HK-2 (cell line): ENCODE results near the gene NAB2.
"Not testable (repeated sequence)": the region's sequence is repeated elsewhere in the genome, so short reads cannot be mapped to it uniquely, and the experiment has no call there.

ENCODE experiments used
- DNase-seq: peaks from one replicate; pipeline ENCODE4 v3.0.0-alpha.2; 2018; ENCODE audit not compliant: unreplicated experiment

NAB2 gene

DNA sequence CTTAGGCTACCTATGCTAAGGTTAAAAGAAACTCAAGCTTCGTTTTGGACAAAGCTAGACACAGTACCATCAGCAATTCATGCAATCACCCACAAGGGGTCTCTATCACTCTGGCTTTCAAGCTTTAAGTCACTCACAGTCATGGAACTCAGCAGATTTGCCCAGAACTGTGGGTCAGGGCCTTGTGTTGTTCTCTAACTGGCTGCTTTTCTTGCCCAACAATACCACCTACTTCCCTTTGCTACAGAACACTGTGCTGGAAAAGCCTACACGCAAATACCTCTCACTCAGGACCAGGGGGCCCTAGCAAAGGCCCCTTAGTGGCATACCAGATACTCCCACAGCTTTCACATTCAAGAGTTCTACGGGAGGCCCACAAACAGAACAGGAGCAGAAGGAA lies 19.4 kb upstream of the NAB2 start:
- DNase-seq: peak; percentile 35

DNA sequence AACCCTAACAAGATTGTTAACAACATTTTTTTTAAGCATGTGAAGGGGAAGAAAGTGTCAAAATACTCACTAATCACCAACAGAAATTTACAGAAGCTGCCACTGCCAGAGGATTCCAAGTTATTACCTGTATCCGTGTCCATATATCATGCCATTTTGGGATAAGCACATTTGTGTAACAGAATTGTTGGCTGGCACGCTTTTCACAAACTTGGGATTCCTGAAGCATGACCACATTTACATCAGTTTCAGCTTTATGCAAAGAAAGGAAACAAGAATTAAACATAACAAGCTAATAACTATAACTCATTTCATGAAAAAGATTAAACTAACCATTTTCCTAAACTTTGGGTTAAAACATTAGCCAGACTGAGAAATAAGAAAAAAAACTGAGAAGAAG lies 16.3 kb upstream of the NAB2 start:
- DNase-seq: no peak

DNA sequence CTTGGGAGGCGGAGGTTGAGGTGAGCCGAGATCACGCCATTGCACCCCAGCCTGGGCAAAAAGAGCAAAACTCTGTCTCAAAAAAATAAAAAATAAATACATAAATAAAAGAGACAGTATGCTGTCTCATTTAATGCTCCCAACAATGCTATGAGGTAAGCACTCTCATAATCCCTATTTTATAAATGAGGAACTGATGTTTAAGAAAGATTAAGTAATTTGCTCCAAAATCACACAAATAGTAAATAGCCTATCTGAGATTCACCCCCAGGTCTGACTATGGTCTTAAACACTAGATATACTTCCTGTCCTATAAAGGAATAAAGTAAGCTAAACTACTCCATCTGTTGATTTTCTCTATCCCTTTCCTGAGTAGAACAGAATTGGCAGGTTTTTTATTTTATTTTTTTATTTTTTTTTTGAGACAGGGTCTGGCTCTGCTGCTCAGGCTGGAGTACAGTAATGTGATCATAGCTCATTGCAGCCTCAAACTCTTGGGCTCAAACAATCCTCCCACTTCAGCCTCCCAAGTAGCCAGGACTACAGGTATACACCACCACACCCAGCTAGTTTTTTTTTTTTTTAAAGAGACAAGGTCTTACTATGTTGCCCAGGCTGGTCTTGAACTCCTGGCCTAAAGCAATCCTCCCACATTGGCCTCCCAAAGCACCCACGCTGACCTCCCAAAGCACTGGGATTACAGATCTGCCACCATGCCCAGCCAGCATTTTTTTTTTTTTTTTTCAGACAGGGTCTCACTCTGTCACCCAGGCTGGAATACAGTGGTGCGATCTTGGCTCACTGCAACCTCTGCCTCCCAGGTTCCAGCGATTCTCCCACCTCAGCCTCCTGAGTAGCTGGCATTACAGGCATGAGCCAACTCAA lies 15.1 kb upstream of the NAB2 start:
- not testable (repeated sequence) for DNase-seq

DNA sequence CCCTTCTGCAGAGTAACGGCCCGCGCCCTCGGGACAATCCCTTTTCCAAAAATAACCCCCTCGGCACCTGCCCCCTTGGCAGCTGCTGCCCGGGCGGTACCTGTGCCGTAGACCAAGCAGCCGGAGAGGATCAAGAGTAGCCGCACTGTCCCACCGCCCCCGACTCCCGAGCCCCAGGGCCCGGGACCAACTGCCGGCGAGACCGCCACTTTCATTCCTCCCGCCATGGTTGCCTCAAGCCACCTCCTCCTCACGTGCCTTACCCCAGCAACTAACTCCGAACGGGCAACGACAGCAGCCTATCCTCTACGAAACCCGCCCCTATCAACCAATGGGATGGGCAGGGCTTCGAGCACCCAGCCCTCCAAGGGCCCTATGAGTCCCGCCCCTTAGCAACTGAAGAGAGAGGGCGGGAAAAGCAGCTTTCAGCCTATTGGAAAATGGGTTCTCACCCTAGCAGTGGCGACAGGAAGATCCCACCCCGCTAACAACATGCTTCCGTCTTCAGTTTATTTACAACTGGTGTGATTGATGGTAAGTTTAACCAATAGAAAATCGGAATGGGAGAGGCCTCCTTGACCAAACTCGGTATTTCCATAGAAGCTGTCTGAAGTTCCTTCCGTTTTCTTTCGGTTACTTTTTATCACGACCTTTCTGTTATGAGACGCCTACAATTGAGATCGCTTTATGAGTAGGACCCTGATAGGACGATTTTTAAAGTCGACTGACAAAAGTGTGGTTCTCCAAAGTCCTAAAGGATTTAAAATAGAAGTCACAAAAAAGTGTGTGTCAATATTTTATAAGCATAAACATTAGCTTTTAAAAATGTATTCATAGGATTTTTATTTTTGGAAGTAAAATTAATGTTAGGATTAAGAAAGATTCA lies 10.2 kb upstream of the NAB2 start, which contains the start of gene NEMP1:
TSS of gene NEMP1 (minus strand) at position 273 of the 886 bp plus-strand sequence. CDS start at position 227, 46 bp downstream.
- peak; percentile 97 for DNase-seq

- DNase-seq: no peak
Observed at GRCh38 chr12:57079821-57080220, 9.1 kb upstream of the NAB2 start.

DNA sequence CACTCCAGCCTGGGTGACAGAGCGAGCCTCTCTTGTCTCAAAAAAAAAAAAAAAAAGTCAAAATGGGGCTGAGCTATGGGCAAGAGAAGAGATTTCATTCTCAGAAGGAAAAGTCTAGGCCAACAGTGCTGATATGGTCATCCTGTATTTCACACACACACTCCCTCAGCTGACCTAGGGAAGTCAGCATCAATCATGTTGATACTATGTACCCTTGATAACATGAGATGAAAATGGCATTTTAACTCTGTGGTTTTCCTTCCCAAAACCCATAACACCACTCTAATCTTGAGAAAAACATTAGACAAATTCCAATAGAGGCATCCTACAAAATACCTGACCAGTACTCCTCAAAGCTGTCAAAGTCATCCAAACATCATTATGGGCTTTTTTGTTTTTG lies 8.1 kb upstream of the NAB2 start:
- no peak for DNase-seq

DNA sequence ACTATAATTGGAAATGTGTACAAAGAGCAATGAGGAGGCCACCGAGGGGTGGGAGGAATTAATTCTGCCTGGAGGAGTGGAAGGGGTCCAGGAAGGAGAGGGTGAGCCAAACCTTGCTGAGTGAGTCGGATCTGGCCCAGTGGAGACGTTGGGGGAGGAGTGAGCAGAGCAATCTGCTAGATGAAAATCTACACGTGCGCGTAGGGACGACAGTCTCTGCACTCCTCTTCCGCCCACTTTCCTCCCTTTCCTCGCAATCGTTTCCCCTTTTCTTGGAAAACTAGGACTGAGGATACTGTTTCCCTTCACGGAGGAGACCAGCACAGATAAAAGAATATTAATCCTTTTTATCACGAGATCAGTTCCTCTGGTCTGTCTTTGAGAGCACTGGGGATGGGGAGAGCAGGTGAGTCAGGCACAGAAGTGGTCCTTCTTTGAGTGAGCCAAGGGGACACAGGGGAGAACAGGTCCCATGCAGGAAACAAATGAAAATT lies 2.9 kb upstream of the NAB2 start:
- DNase-seq: no peak

DNA sequence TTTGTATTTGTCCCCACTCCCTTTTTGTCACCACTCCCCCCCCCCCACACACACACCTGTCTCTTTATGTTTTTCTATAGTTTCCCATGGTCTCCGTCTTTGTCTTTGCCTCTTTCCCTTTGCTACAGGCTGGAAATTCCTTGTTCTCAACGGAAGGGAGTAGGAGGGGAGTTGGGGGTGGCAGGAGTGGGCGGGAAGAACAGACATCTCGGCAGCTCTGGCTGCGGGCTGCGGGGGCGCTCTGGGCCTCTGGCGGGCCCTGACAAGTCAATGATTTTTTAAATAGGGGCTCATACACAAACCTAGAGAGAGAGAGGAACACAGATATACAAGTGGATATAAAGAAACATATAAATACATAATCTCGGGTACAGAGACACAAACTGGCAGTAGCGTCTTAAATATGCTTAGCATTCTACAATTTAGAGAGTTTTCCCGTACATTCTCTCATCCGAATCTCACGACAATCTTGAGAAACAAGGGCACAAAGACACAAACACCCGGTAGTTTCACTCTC lies 2.4 kb upstream of the NAB2 start:
- DNase-seq: peak; percentile 73

DNA sequence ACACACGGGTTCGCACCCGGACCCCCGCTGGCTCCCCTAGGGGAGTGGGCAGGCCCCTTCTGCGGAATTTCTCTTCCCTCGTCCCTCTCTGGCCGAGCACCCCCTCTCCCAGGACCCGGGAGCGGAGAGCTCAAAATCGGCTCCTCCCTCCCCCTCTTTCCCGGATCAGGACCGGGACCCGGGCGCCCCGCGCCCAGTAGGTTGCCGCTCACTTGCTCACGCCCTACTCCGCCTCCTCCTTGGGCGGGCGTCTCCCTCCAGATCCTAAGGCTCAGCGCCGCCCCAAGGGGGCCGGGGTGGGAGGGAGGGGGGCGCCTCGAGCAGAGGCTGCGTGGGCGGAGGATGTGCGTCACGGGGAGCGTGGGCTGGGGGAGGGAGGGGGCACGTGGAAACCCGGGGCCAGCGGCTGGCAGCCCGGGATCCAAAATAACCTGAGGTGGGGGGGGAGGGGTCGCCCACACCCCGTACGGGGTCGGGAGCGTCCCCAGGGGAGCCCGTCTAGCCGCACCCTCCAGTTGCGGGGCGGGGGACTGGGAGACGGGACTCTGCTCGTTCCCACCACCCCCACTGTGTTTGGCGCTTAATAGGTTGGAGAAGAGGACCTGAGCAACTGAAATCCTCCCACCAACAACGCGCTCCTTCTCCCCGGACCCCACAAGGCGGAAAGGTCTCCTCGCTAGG lies 1.8 kb upstream of the NAB2 start:
- DNase-seq: peak; percentile 91

GRCh38 chr12:57087691-57088353 lies 1.1 kb upstream of the NAB2 start:
- DNase-seq: peak; percentile 93

DNA sequence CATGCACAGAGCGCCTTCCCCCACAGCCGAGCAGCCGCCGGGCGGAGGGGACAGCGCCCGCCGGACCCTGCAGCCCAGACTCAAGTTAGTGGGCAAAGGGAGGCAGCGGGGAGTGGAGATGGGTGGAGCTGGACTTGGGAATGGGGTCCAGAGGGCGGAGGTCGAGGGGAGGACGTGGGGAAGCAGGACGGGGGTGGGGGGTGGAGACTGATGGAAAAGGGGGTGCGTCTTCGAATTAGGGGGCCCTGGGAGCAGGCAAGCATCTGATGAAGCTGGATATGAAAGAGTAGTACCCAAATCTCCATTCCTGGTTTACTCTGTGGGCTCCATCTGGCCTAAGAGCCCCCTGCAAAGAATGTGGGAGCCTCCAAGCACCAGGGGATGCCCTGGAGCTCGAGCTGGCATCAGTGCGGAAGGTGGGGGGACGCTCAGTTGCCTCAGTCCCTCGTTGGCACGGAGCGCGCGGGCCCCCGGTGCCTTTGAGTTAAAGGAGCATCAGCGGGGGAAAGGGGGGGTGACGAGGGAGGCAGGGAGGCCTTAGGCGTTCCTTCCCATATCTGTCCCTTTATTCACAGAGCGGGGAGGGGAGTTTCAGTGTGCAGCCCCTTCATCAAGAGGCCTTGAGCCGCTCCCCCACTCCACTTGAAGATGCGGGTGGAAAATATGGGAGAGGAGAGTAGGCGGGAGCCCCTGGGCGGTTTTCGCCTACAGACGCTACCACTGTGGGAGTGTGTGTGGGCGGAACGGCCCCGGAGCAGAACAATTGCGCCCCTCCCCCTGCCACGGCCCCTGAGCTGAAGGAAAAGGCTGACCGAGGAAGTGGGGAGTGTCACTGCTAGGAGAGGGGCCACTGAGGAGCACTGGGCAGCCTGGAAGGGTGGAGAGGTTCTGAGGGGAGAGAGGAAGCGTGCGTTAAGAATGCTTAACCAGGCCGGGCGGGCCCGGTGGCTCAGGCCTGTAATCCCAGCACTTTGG lies 644 bp downstream of the NAB2 start:
- DNase-seq: peak; percentile 84

- no peak for DNase-seq
Observed at GRCh38 chr12:57090490-57090889, 1.6 kb downstream of the NAB2 start.

- no peak for DNase-seq
Observed at GRCh38 chr12:57090924-57091637, 2.2 kb downstream of the NAB2 start.

DNA sequence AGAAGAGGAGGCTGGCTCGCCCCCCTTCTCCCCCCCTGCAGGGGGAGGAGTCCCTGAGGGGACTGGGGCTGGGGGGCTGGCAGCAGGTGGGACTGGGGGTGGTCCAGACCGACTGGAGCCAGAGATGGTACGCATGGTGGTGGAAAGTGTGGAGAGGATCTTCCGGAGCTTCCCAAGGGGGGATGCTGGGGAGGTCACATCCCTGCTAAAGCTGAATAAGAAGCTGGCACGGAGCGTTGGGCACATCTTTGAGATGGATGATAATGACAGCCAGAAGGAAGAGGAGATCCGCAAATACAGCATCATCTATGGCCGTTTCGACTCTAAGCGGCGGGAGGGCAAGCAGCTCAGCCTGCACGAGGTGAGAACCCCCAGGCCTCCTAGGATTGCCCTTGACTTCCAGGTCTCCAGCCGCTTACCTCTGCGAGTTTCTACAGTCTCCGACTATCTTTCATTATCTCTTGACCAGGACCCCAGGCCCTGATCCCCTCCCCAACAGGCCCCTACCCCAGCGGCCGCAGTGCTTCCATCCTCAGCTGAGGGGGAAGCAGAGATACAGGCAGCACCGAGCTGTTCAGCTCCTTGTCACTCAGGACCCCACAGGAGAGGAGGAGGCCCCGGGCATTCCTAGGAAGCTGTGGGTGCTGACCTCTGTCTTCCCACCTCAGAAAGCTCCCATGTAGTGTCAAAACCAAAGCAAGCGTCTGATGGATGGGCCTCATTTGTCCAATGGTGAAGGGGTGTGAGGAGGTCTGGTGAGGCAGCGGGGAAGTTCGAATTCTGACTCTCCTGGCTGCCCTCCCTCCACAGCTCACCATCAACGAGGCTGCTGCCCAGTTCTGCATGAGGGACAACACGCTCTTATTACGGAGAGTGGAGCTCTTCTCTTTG lies 3.0 kb downstream of the NAB2 start:
- no peak for DNase-seq

DNA sequence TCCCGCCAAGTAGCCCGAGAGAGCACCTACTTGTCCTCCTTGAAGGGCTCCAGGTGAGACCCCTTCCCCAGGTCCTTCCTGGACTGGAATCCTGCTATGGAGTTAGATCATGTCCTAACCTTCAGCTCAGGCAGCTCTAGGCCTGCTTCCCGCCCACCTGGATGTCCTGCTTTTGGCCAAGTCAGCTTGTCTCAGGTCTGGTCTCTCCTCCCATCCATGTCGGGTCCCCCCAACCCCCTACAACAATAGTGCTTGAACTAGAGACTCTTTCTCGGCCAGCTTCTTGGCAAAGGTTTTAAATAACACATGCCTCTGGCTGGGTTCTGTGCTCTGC lies 3.6 kb downstream of the NAB2 start:
- no peak for DNase-seq

DNA sequence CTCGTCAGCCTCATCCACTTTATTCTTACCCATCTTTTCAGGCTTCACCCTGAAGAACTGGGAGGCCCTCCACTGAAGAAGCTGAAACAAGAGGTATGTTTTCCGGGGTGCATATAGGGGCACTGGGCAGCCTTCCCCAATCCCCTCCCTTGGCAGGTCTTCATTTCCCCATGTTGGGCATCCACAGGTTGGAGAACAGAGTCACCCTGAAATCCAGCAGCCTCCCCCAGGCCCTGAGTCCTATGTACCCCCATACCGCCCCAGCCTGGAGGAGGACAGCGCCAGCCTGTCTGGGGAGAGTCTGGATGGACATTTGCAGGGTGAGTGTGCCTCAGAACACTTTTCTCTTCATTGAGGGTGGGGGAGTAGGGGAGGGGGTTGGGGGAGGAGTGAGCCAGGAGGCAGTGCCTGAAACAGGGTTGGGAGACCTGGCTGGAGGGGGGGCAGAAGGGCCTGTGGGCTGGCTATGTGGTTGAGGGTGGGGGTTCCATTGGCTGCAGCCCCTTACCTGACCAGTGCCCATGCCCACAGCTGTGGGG lies 4.0 kb downstream of the NAB2 start:
- no peak for DNase-seq

DNA sequence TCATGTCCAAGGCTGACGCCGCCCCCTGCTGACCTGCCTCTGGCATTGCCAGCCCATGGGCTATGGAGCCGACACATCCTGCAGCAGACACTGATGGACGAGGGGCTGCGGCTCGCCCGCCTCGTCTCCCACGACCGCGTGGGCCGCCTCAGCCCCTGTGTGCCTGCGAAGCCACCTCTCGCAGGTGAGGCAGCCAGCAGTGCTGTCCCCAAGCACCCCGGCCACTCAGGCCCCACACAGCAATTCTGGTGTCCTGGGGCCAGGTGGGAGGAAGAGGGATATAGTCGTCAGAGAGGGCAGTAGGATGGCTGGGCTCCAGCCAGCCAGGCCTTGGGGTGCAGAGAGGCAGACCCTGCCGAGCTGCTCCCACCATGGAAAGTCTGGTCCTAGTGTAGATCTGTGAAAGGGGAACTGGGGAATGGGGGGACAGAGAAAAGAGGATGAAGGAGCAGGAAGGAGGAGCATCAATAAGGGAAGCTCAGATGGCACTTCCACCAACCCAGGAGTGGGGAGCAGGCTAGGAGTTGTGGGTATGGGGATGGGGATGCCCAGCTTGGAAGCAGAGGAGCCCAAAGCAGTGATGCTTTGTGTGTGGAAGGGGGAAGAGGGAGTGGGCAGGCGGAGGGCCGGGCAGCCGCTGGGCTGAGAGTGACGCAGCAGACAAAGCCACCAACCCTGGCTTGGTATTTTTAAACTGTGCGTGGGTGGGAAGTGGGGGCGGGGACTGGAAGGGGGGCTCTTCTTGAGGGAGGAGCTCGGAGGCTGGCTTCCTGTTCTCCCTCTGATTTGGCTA lies 4.7 kb downstream of the NAB2 start:
- peak; percentile 56 for DNase-seq
